ENCODE results near the gene PACS2.
A peak's percentile ranks its signal among the peaks of the same experiment; 100 is the strongest.

The PACS2 gene

DNA sequence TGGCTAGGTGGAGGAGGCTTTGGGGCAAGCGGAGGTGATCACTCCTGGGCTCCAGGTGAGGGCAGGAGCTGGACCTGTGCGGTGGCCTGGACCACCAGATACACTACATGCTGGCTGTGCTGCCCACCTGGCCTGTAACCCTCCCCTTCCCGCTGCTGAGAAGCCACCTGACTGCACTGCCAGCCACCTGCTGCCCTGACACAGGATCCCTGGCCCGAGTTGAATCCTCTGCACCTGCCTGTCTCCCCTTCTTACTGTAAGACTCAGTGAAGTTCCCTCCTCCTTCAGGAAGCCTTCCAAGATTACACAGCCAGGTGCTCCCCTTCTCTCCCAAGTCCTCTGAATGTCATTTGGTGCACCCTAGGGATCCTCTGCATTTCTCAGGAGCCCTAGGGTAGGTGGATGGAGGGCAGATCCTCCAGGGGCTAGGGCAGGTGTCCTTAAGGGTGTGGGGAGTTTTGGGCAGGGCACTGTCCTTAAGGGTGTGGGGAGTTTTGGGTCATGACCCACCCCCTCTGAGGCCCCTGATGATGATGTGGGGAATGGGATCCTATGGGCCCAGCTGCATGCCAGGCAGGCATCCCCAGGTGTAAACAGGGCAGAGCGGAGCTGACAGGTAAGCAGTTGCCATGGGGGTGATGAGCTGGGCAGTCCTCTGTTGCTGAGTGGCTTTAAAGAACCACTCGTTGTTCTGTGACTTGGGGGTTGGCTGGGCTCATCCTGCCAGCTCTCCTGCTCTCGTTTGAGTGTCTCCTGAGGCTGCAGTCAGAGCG, 98.4 kb downstream of the PACS2 start:
- DNase-seq = peak in 1 of 3 experiments; percentile 23

DNA sequence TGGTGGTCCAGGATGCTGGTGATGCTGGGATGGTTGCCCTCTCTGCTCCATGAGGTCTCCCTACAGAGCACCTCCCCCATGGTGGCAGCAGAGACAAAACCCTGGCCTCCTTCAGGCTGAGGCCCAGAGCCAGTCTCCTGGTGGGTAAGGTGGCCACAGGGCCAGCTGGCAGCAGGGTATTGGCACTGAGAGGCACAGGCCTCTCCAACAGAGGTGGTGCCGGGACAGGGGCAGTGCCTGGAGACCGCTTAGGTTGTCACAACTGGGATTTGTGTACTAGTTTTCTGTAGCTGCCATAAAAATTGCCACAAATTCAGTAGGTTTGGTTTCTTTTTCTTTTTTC, 99.0 kb downstream of the PACS2 start:
- DNase-seq = no peak

DNA sequence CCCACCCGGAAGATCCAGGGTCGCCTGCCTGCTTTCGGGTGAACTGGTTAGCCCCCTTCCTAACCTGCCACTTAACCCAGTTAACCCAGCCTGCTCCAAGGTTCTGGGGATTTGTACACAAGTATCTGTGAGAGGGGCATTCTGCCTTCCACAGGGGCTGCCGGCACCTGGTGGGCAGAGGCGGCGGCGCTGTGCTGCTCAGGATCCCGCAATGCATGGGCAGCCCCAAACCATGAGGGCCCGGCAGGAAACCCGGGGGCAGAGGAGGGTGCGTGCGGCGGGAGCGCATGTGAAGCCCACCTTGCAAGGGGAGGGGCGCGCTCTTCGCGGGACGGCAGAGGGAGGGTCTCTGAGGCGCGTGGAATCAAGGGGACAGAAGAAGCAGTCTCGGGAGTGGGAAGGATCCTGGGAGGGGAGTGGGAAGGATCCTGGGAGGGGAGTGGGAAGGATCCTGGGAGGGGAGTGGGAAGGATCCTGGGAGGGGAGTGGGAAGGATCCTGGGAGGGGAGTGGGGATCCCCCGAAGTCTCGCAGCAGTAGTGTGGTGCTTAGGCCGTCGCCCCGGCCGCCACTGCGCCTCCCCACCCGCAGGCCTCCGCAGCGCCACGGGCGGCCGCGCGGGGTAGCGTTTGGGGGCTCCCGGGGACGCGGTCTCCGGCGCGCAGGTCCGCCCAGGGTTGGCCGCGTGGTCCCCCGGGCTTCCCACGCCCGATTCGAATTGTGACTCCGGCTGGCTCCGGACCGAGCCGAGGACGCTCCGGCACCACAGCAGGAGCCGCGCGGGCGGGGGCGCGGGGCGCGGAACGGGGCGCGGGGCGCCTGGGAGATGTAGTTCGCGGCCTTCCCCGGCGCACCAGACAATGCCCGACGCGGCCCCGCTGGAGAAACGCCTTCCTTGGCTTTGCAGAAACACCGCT, 100.2 kb downstream of the PACS2 start:
- peak; percentile 76 to 87 (median 84) for DNase-seq

DNA sequence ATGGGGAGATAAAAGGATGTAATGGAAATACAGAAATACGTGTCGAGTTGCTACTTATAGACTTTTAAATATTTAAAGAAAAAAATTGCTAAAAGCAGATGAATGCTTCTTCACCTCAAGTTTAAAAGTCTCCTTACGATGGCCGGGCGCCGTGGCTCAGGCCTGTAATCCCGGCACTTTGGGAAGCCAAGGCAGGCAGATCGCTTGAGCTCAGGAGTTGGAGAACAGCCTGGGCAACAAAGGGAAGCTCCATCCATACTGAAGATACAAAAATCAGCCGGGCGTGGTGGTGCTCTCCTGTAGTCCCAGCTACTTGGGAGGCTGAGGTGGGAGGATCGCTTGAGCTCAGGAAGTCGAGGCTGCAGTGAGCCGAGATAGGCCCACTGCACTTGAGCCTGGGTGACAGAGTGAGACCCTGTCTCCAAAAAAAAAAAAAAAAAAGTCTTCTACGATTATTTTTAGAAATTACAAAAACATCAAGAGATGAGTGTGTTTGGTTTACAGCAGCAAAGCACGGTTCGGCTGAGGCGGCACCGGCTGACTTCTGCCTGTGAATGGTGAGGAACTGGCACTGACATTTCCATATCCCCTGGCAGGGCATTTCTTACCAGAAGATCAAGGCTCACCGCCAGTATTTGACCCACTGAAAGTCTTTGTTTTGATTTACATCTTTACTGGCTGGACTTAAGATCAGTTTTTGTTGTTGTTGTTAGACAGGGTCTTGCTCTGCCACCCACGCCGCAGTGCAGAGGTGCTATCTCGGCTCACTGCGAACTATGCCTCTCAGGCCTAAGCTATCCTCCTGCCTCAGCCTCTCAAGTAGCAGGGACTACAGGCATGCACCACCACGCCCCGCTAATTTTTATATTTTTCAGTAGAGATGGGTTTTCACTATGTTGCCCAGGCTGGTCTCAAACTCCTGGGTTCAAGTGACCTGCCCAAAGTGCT, 101.2 kb downstream of the PACS2 start:
- no peak for DNase-seq

DNA sequence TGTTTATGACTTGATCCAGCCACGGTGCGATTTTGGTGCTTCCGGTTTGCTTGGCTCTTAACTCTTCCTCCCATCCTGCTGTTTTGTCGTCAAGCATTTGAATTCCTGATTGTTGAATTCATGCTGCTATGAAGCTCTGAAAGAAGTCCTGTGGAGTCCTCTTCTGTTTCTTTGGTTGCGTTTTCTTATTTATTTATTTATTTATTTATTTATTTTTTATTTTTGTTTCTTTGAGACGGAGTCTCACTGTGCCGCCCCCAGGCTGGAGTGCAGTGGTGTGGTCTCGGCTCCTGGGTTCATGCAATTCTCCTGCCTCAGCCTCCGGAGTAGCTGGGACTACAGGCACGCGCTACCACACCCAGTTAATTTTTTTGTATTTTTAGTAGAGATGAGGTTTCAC, 102.1 kb downstream of the PACS2 start:
- DNase-seq = no peak

DNA sequence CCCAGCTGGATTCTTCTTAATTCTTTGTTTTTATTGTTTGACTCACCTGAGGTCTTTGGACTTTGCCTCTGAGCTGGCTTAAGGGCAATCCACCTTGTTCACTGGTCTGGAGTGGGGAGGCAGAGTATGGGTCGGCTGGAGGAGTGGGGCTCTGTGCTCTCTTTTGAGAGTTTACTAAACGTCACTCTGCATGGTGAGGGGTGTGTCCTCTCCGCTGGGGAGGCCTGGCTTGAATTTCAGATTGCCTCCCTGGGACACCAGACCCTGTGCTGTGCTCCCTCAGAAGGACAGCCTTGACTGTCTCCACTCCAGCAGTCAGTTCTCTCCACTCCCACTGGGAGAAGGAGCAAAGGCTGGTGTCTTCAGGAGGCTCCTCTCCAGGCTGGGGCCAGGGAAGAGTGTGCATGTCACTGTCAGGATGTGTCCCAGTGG, 103.2 kb downstream of the PACS2 start:
- DNase-seq = no peak

DNA sequence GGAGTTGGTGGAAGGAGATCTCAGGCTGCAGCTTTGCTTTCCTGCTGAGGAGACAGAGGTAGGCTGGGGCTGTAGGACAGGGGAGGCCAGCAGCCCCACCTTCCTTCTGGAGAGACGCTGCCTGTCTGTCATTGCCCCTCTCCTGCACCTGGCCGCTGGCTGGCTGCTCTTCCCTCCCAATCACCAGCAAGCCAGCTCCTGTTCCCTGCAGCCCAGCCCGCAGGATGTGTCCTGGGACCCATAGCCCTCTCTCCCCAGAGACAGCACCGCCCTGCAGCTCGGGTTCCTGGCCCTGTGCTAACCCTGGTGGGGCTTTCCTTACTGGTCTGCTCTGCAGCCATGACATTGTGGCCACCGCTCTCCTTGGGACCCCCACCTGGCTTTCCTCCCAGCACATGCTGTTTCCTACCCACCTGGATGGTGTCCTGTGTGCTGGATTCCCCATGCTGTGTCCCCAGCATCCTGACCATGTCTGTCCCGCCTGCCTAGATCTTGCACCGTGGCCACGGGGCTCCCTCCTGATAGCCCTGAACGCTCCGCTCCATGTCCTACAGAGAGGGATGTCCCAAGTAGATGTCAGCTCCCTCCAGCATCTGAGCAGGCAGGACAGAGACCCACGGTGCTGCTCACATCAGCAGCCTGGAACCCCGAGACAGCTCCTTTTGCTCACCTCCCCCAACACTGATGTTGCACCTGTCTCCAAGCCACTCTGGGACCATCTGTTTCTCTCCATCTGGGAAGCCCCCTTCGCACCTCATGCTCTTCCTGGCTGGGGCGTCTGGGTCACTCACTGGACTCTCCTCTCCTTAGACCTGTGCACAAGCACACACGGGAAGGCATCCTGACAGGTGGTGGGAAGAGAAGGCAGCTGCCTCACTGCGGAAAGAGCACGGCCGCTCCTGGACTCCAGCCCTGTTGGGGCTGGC, 104.0 kb downstream of the PACS2 start:
- peak in 2 of 3 experiments; percentile 47 to 71 for DNase-seq

DNA sequence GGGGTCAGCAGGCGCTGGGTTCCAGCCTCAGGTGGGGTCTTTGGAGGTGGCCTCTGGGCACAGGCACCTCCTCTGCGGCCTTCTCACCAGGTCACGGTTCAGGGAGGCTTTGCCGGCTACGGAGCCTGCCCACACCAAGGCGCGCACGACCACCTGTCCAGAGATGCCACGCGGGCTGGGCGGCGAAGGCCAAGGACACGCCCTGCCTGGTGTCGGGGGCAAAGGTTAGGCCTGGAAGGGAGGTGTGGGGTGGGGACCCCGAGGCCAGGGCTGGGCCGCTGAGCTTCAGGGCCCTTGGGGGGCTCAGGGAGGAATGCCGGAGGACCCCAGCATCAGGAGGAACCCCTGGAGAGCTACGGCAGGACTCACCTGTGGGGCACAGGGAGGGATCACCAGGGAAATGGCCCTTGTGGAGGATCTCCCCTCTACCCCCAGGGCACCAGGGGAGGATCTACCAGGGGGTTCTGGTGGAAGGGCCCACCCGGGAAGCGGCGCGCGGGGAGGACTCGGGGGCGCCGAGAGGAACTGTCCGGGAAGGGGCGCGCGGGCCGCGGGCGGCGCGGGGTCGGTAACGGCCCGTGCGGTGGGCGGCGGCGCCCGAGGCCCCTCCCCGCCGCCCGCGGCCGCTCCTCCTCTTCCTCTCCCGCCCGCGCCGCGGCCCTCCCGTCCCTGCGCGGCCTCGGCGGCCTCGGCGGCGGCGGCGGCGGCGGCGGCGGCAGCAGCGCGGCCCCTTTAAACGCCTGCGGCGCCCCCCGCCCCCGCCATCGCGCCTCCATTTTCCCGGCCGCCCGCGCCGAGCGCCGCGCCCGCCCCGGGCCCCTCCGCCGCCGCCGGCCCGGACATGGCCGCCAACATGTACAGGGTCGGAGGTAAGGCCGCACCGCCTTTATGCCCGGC, 104.9 kb downstream of the PACS2 start, which contains the start of gene MTA1:
TSS of gene MTA1 (plus strand) at position 633 of the 897 bp plus-strand sequence. CDS start at position 842, 209 bp downstream.
- DNase-seq = peak; percentile 52 to 71 (median 69)

DNA sequence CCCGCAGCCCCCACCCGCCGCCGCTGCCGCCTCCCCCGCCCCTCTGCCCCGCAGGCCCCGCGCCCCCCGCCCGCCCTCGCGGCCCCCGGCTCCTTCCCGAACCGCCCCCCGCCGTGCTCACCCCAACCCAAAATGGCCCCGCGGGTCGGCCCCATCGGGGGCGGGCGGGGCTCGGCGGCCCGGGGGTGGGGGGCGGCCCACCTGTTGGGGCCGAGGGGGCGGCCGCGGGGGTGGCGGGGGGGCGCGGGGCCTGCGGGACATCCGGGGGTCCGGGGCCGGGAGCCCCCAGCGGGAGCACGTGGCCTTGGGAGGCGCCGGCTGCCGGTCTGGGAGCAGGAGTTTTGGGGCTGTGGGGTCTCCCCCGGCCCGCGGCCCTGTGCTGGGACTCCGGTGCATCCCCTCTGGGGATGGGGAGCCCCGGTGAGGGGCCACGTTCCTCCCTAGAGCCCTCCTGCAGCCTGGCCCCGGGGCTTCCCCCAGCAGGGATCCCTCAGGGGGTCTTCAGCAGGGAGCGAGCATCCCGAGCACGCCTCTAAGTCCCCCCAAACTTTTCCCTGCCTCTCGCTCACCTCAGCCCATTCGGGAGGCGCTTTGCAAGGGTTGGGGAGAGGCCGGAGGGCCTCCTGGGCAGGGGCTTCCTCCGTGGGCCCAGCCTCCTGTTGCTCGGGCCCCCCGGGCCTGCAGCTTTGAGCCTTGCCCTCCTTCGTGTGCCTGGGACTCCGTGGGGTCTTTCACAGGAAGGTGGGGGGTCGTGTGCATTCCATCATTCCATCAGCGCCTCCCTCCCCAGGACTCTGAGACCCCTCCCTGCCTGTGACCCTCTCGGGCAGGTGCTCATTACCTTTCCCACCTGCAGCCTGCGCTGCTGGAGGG, 105.8 kb downstream of the PACS2 start:
- no peak for DNase-seq

DNA sequence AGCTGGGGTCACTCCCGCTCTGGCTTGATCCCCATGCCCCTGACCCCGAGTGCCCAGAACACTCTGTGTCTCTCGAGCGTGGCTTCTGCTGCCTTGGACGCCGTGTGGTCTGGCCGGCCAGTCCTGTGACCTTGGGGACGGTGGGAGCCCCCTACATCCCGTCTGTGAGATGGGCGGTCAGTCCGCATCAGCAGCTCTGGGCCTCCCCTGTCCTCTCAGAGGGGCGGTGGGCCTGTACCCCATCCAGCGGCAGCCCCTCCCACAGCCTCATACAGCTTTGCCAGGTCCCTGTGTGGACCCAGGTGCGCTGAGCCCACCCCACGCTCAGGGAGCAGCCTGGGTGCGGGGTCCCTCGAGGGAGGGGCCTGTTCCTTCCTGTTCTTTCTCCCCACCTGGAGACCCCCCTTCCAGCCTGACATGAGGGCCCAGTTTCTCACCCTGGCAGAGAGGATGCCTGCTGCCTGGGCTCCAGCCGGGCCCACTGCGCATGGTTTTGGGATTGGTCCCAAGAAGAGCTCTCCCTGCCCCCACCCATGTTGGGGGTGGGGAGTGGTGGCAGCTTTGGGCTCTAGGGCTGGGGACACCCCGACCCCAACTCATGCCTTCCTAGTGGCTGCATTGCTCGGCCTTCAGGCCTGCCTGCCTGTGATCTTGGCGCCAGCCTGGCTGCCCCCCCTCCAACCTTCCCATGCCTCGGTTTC, 106.6 kb downstream of the PACS2 start:
- DNase-seq = no peak

DNA sequence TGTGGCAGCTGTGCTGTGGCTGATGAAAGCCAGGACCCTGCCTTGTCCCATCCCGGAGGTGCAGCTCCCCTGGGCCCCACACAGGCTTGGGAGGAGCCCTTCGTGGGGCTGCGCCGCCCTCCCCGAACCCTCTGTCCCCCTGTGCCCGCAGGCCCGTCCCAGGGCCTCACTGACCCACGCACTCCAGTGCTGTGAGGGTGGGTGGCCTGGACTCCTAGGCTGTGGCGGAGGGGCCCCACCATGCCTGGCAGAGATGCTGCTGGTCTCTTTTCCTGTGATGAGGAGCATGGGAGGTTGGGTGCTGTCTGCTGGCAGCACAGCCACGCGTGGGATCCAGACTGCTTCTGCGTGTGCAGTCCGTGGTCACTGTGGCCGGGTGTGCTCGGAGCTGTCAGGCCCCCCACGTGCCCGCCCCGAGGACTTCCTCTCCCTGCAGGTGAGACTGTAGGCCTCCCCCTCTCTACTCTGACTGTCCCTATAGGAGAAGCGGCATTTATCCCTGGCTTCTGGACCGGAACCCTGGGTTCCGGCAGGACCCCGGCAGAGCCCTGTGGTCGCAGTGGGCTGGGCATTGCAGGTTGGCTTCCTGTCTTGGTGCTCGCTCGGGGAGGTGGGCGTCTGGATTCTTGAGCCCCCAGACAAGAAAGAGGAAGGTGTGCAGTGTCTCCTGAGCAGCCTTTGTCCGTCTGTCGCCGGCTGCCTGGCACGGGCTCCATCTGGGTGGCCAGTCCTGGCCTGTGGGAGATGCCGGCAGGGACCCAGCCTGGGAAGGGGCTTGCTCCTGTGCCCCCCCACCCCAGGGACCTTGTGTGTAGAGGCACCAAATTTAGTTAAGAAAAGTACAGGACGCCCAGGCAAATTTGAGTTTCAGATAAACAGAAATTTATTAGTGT, 107.4 kb downstream of the PACS2 start:
- DNase-seq = no peak

DNA sequence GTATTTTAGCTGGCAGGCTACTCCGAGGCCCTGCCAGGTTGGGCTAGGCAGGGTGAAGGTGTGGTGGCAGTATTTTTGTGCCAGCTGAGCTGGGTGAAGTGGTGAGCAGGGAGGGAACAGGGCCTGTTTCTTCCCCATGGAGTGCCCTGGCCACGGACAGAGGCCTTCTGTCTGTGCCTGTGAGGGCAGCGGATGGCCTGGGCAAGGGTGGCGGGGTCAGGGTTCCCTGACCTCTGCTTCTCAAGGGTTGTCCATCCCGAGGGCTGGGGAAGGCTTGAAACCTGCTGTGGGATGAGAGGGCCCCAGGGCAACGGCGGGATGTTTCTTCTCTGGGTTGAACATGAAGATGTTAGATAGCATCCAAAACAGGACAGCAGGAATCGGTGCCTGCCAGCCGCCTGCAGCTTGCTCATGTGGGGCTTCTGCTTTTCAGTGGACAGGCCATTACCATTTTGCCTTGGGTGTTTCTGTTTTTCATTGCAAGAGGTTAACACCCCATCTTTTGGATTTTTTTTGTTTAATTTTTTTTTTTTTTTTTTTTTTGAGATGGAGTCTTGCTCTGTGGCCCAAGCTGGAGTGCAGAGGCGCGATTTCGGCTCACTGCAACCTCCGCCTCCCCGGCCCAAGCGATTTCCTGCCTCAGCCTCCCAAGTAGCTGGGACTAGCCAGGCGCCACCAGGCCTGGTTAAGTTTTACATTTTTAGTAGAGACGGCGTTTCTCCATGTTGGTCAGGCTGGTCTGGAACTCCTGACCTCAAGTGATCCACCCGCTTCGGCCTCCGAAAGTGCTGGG, 108.3 kb downstream of the PACS2 start:
- no peak for DNase-seq

DNA sequence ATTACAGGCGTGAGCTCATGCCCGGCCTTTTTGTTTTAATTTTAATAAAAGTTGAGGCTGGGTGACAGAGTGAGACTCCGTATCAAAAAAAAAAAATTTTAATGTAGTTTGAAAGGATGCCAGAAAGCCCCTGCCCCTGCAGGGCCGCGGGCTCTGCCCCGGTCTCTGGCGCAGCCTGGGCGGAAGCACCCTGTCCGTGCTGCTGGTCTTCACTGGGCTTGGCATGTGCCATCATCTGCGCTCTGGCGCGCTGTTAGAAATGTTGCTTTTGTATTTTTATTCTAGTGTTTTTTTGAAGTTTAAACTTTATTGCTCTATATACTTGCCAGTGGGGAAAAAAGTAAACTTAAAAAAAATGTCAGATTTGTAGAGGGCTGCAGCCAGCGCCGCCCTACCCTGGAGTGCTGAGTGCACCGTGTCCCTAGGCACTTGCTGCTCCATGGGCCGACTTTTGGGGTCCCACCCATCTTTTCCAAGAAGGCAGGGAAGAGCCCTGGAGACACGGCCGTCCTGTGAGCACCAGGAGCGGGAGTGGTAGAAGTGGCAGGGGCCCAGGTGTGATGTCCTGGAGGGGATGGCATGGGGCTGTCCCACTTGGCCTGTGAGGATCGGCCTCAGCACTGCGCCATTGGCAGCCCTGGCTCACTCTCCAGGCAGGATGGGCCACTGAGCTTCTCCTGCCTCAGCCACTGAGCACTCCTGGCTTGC, 109.1 kb downstream of the PACS2 start:
- DNase-seq = no peak

DNA sequence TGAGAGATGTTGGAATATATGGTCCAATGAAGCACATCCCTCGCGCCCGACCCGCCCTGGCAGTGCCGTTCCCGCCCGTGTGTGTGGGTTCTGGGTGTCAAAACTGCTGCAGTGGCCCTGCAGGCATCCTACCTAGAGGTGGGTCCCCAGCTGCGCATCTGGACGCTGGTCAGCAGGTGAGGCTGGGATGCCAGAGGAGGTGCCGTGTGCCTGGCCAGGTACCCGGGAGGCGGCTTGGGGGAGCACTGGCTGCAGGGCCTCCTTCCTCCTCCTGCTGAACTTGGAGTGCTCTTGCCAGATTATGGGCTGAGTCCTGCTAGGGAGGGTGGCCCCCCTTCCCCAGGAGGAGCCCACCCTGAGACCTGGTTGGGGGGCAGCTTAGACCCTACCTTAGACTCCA, 110.3 kb downstream of the PACS2 start:
- no peak for DNase-seq

DNA sequence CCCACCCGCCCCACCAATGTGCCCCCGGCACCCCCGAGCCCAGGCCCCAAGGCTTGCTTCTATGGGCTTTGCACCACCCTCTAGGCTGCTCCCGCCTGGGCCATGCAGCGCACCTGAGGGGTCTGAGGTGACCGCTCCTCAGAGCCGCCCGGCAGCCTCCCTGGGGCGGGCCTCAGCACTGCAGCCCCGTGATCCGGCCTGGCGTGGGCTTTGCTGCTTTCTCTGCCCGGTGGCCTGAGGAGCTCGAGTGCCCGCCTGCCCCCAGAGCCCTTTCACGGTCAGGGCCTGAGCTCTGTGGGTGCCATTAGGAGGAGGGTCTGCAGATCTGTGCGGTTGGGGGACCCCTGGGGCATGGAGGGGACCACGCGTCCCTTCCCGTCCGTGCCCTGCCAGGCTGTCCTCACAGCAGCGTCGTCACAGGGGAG, 111.3 kb downstream of the PACS2 start:
- no peak for DNase-seq

Measured in NCI-H1417 (cell line).